Embryonic facial prominence (tissue), 1 donor: ENCODE results near the gene SPATA6L.
"Not testable (repeated sequence)": the region's sequence is repeated elsewhere in the genome, so short reads cannot be mapped to it uniquely, and the experiment has no call there.

Experiments used
- DNase-seq: peaks from one replicate; pipeline ENCODE4 v3.0.0-alpha.2; 2016; ENCODE audit errors: extremely low spot score

SPATA6L gene

DNA sequence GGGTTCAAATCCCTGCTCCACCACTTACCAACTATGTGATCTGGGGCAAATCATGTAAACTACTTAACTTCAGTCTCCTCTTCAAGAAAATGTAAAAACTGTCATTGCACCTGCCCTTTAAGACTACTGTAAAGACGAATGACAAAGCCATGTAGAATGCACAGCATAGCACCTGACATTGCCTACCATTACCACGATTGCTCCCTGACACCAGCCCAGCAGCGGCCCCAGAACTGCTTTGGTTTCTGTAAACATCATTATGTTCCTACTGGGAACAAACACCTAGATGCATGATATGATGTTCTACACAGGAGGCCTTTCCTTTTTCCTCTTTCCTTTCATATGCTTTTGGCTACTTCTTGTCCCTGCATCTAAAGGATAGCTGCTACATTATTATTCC lies 27.3 kb downstream of the SPATA6L start:
- no peak for DNase-seq

DNA sequence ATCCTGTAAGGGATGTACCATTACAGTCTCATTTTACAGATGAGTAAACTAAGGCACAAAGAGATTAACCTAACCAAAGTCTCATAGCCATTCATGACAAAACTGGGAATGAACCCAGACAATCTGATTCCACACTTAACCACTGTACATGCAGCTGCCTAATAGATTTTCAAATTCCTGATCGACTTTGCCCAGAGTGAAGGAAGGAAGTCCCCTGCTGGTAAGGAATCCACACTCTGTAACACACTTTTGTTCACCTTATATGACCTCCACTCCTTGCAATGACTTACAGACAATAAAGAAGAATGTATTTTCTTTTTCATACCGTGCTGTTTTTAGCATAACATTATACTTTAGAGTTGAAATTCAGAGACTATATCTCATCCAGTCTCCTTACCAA lies 35.4 kb downstream of the SPATA6L start:
- no peak for DNase-seq

DNA sequence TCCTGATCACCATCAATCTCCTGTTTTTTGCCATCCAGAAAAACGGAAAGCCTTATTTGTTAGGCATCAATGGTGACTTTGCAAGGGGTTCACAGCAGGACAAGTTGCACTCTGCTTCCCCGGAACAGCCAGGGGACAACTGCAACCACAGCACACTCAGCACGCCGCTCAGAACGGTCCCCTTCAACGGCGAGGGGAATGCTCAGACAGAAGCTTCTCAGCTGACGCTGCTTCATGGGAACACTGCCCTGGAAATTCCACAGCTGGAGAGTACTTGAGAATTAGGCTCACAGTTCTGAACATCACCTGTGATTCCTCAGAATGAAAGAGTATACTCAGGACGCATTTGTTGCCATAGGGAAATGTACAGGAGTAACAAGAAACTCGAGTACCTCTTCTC lies 44.3 kb downstream of the SPATA6L start:
- DNase-seq: no peak

DNA sequence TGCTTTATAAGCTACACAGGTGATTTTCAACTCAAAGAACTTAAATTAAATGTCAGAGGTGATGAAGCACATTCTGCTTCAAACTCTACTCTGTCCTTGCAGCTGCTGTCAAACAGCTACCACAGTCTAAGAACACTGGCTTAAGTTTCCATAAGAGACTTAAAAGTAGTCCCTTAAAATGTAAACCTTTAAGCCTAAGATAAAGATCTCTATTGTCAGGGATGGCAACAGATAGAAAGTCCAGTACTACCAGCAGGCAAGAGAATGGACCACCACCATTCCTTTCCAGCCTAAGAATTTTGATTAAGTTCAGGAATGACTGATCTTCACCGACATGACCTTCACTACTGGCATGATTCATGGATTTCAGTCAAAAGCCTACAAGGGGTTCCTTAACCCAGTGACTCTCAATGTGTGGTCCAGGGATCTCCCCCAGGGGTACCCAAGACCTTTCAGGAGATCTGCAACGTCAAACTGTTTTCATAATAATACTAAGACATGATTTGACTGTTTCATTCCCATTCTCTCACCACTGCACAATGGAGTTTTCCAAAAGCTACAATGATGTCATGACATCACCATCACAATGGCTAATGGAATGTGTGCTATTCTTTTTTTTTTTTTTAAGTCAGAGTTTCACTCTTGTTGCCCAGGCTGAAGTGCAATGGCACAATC lies 45.3 kb downstream of the SPATA6L start:
- no peak for DNase-seq

DNA sequence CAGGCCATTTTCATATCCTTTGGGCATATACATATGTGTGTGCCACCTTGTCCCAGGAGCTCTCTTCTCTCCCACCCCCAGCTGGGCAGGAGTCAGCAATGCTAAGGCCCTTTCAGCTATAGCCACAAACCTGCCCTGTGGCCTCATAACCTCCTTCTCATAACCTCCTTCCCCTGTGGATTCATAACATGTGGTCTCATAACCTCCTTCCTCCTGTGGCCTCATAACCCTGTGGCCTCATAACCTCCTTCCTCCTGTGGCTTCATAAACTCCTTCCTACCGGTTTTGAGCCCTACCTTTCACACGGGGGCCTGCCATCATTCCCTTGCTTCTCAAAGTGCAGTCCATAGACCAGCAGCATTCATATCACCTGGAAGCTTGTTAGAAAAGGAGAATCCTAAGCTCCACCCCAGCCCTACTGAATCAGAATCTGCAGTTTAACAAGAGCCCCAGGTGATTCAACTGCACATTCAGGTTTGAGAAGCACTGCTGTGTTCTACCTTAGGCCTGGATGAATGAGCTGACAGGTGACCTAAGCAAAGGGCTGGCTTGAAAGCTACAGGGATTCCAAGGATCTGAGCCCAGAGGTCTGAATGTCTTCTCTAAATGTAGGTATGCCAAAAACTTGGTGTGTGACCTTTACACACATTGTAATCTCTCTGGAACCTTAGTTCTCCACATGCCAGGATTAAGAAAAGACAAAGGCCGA lies 46.1 kb downstream of the SPATA6L start:
- DNase-seq: no peak

DNA sequence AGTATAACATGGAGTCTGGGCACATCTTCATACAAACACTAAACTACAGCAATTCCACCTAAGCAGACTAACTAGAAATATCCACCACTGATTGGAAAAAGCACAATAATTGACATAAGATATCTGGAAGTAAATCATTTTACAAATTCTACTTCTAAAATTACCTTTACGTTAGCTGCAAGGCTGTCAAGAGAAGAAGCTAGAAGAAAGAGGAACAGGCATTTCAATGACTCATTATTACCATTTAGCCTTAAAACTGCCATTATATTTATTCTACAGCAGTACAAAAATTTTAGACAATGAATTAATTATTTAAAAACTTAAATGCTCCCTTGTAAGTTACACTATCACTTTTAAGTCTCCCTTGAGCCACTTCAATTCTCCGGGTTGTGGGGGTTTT lies 47.6 kb downstream of the SPATA6L start:
- DNase-seq: no peak

DNA sequence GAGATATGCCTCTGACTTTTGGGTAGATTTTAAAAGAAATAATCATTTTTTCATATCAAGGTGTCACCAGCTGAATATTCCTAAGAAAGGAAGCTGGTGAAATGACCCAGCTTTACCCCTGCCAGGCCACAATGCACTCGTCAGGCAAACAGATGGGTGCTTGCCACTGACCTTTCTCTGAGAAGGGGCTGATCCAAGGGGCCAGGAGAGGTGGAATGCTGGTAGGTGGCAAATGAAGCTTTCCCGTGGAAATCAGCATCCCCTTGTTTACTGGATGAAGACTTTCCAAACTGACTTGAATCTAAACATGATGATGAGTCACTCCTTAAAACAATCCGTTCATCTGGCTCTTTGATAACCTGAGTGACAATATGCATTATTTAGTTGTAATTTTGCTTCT lies 48.5 kb downstream of the SPATA6L start:
- DNase-seq: no peak

DNA sequence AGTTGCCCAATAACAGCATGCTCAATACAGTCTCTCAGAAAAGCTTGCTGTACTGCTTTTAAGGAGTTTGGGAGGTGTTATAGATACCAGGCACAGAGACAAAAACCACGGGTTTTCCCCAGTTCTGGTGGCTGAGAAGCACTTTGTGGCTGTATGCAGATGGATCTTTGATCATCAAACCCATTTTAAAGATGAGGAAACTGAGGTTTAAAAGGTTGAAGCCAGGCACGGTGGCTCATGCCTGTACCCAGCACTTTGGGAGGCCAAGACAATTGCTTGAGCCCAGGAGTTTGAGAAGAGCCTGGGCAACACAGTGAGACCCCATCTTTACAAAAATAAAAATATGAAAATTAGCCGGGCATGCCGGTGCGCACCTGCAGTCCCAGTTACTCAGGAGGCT lies 50.5 kb downstream of the SPATA6L start:
- DNase-seq: no peak

DNA sequence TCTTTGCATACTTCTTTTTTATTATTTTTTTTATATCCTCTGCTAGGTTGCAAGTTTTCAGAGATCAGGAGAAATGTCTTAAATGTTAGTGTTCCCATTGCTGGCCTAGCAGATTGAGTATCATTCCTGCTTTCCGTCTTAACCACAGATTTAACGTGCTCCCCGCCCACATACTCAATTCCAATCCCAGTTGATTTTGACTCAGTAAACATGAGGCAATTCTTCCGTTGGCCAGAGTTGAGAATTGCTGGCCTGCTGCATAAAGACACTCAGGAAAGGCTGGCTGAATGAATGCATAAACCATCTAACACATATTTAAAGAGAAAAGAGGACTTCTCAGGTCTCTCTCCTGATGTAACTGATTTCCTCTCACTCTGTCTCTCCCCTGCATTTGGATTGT lies 51.0 kb downstream of the SPATA6L start:
- DNase-seq: no peak

DNA sequence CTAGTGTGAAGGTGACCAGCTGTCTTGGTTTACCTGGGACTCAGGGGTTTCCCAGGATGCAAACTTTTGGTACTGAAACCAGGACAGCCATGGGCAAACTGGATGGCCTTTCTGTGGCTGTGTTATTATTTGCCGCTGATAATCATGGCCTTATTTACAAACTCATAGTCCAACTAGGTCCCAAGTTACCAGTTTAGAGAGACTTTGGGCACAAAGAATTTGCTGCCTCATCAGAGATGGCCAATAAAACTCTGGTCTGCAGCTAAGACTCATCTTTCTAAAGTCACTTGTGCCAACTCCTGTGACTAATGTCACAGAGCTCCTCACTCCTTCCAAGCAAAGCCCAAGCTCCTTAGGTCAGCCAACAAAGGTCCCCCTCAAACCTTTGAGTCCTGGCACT lies 51.7 kb downstream of the SPATA6L start:
- DNase-seq: no peak

DNA sequence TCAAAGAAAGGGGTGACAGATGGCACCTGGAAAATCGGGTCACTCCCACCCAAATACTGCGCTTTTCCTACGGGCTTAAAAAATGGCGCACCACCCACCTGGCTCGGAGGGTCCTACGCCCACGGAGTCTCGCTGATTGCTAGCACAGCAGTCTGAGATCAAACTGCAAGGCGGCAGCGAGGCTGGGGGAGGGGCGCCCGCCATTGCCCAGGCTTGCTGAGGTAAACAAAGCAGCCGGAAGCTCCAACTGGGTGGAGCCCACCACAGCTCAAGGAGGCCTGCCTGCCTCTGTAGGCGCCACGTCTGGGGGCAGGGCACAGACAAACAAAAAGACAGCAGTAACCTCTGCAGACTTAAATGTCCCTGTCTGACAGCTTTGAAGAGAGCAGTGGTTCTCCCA lies 60.2 kb downstream of the SPATA6L start:
- DNase-seq: not testable (repeated sequence)

DNA sequence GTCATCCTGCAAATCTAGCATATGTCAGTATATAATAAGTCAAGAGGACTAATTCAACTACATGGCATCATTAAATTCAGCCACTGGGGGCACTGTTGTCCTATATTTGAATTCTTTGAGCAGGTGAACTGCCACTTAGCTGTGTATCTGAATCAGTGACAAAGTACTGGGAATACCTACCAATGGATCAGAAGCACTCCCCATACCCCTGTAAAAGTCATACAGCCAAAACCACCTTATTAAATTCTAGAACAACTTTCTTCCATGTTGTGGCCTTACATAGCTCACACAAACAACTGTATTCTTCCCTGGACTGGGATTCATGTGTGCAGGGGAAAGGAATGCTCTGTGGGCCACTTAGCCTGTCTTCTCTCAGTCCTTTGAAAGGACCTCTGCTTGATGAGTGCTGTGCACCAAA lies 61.6 kb downstream of the SPATA6L start:
- no peak for DNase-seq

DNA sequence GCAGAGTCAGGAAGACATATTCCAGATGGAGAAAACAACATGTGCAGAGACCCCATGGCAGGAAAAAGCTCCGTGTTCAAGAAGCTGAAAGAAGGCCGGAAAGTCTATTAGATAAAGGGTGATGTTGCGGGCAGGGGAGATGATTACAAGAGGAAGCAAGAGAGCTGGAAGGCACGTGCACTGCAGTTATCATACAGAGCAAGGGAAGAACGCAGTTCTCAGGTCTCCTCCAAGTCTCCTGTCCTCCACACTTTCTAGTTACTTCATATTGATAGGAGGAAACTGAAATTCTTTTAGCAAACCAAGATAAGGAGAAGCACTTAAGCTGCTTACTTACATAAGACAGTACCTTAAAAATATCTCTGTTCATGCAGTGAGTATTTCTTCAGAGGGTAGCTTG lies 62.5 kb downstream of the SPATA6L start:
- DNase-seq: no peak

DNA sequence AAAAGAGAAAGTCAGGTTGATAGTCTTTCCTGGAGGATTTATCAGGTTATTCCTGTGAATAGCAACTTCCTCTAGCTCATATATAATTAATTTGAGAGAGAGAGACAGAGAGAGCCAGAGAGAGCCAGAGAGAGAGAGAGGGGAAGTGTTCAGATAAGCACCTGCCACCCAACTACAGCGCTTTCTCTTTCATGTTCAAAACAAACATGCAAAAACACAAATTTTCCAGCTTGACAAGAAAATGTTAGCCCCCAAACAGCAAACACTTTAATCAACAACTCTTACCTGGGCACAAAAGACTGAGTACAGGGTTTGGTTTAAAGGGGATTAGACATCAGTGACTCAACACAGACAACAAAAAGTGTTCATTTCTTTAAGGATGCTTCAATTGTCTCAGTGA lies 65.9 kb downstream of the SPATA6L start:
- no peak for DNase-seq

DNA sequence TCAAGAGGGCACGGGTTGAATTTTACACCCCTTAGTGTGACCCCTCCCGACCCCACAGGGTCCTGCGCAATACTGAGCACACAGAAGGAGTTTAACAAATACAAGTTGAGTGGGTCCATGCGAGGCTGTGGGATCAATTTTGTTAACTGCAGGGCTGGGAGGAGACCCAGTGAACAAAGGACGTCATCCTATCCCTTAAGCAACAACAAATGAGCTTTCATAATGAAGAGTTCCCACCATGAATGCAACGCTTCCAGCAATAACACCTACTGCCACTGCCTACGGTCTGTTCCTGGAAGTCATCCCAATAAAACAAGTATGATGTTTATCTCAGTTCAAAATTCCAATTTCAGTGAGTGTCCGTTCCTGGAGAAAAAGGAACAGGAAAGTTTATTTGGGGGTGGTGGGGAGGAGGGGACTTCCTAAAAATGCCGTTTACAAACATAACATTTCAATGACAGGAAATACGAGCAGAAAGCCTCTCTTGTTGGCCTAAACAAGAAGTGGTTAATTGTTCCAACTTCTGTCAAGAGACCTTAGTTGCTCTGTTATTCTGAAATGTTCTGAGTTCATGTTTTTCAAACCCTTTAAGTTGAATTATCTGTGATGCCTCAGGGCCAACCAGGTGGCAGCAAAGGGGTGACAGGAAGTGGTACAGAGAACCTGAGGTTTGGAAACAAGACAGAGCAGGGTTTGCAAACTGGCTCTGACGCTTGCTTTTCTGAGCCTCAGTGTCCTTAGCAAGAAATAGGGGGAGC lies 69.9 kb downstream of the SPATA6L start:
- DNase-seq: no peak

DNA sequence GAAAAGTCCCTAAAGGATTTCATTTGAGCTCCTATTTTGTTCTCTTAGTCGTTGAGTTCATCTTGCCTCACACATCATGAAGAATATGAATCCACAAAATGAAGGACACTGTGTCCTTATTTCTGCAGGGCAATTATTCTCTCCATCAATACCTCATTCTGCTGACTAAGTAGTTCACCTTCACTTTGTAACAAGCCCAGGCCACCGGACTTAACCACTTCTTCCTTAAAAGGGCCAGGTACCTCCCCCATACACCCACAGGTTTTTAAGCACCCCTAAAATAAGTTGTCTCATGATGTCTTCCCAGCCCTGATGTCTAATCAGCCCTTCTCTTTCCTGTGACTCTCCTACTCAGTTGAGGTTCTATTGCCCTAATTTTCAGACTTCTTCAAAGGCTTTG lies 71.3 kb downstream of the SPATA6L start:
- DNase-seq: no peak

DNA sequence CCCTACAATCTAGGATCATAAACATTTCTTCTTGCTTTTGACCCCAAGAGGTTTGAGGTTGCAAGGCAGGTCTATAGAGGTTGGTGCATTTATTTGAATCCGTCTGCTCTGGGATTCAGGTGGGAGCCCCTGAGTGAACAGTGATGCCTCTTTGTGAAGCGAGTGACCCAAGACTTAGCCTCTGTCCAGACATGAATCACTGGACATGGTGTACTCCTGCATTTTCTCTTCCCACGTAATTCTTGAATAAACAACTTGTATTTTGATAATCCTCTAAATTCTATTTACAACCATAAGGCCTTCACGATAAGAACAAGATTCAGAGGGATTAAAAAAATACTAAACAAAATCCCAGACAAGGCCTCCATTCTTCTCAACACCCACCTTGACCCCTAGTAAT lies 71.7 kb downstream of the SPATA6L start:
- no peak for DNase-seq

DNA sequence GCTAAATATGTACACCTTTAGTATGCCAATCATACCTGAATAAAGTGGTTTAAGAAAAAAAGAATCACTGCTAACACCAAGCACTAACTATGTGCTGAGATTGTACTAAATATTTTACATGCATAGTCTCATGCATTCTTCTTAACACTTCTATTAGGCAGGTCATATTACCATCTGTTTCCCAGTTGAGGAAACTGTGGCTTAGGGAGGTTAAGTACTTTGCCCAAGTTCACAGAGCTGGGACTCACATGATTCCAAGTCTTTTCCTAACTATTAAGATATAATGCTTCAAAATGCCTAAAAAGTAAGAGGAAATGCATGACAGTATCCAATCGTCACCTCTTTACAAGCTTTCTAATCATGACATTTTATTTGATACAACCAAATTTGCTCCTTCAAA lies 73.4 kb downstream of the SPATA6L start:
- no peak for DNase-seq

DNA sequence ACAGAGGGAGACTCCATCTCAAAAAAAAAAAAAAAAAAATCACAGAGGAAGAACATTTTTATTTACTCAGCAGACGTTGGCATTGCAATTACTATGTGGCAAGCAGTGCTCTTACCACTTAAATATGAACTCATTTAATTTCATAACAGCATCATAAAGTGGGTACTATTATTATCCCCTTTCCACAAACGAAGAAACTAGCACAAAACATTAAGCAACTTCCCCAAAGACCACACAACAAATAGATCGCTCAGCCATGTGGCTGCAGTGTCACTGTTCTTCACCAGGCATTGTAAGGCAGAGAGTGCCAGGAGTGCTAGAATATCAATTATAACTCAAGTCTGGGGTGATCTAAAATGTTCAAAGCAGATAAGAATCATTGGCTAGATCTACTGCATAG lies 74.0 kb downstream of the SPATA6L start:
- no peak for DNase-seq

DNA sequence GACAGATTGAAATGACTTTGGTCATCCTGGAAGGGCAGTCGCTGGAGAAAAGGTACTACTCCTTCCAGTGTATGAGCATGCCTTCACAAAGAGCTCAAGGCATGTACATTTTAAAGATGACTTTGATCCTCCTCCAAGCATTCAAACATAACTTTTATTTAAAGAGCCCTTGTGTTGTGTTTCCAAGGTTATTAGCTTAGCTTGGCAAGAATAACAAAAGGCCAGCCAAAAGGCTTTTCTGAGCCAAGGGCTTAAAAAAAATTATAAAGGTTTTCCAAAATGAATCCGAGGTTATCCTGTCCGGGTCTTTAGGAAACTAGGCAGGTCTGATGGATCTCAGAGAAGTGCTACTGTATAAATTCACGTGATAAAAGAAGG lies 75.2 kb downstream of the SPATA6L start:
- DNase-seq: no peak

DNA sequence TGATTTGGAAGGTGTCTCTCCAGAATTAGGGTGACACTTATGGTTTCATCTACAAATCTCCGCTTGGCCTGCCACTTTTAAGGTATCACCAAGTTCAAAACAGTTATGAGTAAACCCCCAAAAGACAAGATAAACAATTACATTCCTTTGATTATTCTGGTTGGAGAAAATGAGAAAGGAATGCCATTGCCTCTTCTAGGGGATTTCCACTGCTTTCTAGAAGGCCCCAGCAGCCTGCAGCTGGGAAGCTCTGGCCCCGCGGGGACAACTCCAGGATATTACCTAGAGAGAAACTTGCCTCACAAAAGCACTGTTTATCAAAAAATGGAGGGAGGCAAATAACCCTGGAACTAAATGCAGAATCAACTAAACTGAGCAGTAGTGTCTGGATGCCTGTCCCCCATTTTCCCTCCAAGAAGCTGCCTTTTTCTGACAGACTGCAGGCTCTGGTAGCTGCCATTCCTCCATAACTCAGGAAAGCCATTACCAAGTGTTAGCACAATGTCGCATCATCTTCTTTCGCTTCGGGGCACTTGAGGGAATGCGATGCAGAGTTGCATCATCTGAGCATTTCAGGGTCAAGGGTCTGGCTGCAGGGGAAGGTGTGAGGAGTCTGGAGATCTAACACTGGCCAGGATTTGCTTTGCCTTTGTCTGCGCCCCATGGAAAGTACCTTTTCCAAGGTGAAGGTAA lies 75.7 kb downstream of the SPATA6L start:
- no peak for DNase-seq

DNA sequence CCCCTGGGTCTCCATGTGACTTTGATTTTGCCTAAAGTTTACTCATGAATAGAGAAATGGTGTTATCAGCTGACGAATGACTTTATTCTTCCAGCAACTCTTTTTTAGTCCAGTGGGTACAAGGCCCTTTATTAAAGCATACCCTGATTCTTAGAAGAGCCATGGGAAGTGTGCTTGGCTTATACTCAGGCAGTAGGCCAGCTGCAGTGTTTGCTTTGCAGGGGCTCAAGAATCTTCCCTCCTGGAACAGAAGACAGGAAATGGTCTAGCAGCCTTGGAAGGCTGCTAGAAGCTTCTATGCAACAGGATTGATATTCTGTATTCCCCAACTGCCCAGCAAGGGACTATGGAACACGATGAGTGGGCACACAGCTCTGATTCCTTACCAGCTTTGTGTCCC lies 77.6 kb downstream of the SPATA6L start:
- no peak for DNase-seq

DNA sequence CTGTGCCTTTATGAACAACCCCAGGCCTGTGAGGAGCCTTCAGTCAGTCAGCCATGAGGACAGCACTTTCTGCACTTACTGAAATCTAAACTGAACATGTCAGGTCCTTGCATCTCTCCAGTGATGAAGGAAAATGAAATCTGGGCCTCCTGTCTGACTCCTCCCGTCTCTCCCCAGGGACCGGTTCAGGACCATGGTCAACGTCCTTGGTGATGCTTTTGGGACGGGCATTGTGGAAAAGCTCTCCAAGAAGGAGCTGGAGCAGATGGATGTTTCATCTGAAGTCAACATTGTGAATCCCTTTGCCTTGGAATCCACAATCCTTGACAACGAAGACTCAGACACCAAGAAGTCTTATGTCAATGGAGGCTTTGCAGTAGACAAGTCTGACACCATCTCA lies 81.1 kb downstream of the SPATA6L start:
- DNase-seq: no peak
